ENCODE results near the gene GRB7. TPM values are rescaled to one million over a fixed set of nuclear protein-coding genes. Genes with fewer than 3 reads are reported as not detected.

The GRB7 gene
- total and polyA plus RNA-seq, 2 of the 4 experiments (the other 2 are of a cell fraction): 0.18 to 0.36 TPM

DNA sequence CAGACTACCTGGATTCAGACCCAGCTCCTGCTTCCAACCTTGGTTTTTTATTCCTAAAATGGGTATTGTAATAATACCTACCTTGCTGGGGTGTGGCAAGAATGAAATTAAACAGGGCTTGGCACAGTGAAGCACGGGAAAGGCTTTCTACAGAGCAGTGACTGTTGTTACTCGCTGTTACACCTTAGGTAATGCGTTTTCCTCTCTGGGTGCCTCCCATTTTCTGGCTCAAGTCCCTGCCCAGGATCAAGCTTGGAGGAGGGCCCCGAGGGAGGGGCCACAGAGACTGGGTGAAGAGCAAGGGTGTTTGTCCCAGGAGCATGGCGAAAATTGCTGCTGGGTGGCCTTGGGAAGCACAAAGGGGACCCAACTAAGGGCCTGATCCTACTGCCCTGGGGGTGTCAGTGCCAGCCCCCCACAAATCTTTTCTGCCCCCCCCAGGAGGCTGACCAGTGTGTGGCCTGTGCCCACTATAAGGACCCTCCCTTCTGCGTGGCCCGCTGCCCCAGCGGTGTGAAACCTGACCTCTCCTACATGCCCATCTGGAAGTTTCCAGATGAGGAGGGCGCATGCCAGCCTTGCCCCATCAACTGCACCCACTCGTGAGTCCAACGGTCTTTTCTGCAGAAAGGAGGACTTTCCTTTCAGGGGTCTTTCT is 20.7 kb upstream of the GRB7 start:
- Histone ChIP-seq H2BK120ac (ENCODE audit: low read depth, low read length) (no peak overlapping the region), H3K27ac (ENCODE audit: insufficient read depth, low read length) (no peak overlapping the region), H3K36me3 (ENCODE audit: control insufficient read depth, insufficient read depth, low read length) (peaks cover 51% of the 10 kb centered on the region), H3K4me2 (ENCODE audit: low read depth, low read length) (no peak overlapping the region), H2AK5ac (ENCODE audit: low read depth, low read length) (no peak overlapping the region), H2BK20ac (ENCODE audit: low read depth, low read length) (no peak overlapping the region), H2AFZ (replicated peaks; ENCODE audit: low read length, poor library complexity) (no peak overlapping the region), H3K9ac (ENCODE audit: low read depth, low read length) (no peak overlapping the region), H3K23ac (ENCODE audit: low read depth, low read length) (no peak overlapping the region), H3K4me1 (ENCODE audit: control insufficient read depth, insufficient read depth, low read length) (no peaks in the 10 kb centered on the region), H2BK5ac (ENCODE audit: low read depth, low read length, poor library complexity, severe bottlenecking) (no peak overlapping the region), H3K14ac (replicated peaks; ENCODE audit: low read depth, low read length) (no peak overlapping the region), H3K9me3 (ENCODE audit: control insufficient read depth, insufficient read depth, low read length) (no peaks in the 10 kb centered on the region), H3K9me1 (ENCODE audit: insufficient read depth, low read length) (no peaks in the 10 kb centered on the region), H3K27me3 (ENCODE audit: control insufficient read depth, insufficient read depth, low read length) (no peaks in the 10 kb centered on the region), H4K5ac (ENCODE audit: low read depth, low read length) (no peak overlapping the region), H4K20me1 (ENCODE audit: insufficient read depth, low read length) (no peaks in the 10 kb centered on the region), H3K4ac (ENCODE audit: low read depth, low read length) (no peak overlapping the region), H3K79me1 (ENCODE audit: low read depth in 1 of 2, low read length in 2 of 2) (no peaks in the 10 kb centered on the region), H4K8ac (ENCODE audit: low read depth in 2 of 2, low read length in 2 of 2) (no peak overlapping the region), H2BK15ac (ENCODE audit: low read depth, low read length) (no peak overlapping the region), H3K56ac (ENCODE audit: extremely low read depth, insufficient read depth, low read length) (no peak overlapping the region), H3K4me3 (ENCODE audit: insufficient read depth, low read depth, low read length) (no peak overlapping the region), H4K91ac (ENCODE audit: insufficient read depth, low read depth, low read length) (no peak overlapping the region), H3K18ac (ENCODE audit: low read depth, low read length) (no peak overlapping the region), H2AK9ac (replicated peaks; ENCODE audit: low read depth, low read length, poor library complexity) (no peak overlapping the region)
- TF ChIP-seq SMC3 (IDR thresholded peaks at IDR 0.05; ENCODE audit: low read depth, low read length) (no peak), RAD21 (IDR thresholded peaks at IDR 0.05; ENCODE audit: low read length) (no peak), MAFK (IDR thresholded peaks at IDR 0.05; ENCODE audit: low read depth, low read length) (no peak)
- TF ChIP-seq, protein P1, sequence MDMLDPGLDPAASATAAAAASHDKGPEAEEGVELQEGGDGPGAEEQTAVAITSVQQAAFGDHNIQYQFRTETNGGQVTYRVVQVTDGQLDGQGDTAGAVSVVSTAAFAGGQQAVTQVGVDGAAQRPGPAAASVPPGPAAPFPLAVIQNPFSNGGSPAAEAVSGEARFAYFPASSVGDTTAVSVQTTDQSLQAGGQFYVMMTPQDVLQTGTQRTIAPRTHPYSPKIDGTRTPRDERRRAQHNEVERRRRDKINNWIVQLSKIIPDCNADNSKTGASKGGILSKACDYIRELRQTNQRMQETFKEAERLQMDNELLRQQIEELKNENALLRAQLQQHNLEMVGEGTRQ (IDR thresholded peaks at IDR 0.05; ENCODE audit: low read depth, low read length): no peak
- DNase-seq (no peak), ATAC-seq (ENCODE audit: low read depth) (no peak)
- in situ Hi-C loops (cut with MboI; ENCODE audit: low sequenced_read_pairs): no loop called here
- BruUV-seq (replicated peaks): no TSS peak
- CTCF ChIA-PET: no interaction called here
- 97% methylated on average over 4 of the region's 11 CpGs; no CpG with 5 or more reads in 1 of the 2 experiments for WGBS, 2 experiments (ENCODE audit: extremely low coverage in 2 of 2, insufficient read length in 1 of 2)
- POLR2A ChIA-PET (ENCODE audit: unreplicated experiment): no interaction called here
- dilution Hi-C loops (cut with HindIII; ENCODE audit: low sequenced_read_pairs, unreplicated experiment): no loop called here
- intact Hi-C loops (cut with micrococcal nuclease): no loop called here

Measured in IMR-90 (cell line).